Parathyroid adenoma (tissue), 2 donors: ENCODE measurements around the gene ASB2.
A peak's percentile ranks its signal among the peaks of the same experiment; 100 is the strongest.

Experiments
- H2AFZ ChIP-seq: fragments of 300-600 bp; sonication (generic); one replicate; pipeline ENCODE4 v1.7.0; 2017; ENCODE audit warnings: antibody characterized with exemption, mild to moderate bottlenecking
- H3K27ac ChIP-seq: fragments of 300-600 bp; sonication (generic); one replicate; pipeline ENCODE4 v1.7.0; 2017
- H3K27me3 ChIP-seq: fragments of 300-600 bp; sonication (generic); one replicate; pipeline ENCODE4 v1.7.0; 2017; ENCODE audit warnings: low read length; ENCODE audit not compliant: control insufficient read depth, insufficient read depth
- H3K36me3 ChIP-seq: fragments of 300-600 bp; sonication (generic); one replicate; pipeline ENCODE4 v1.7.0; 2017; ENCODE audit warnings: low read length; ENCODE audit not compliant: control insufficient read depth, insufficient read depth
- H3K4me1 ChIP-seq: fragments of 300-600 bp; sonication (generic); one replicate; pipeline ENCODE4 v1.7.0; 2017; ENCODE audit warnings: control low read depth
- H3K4me2 ChIP-seq: fragments of 300-600 bp; sonication (generic); one replicate; pipeline ENCODE4 v1.7.0; 2017; ENCODE audit warnings: low read length
- H3K4me3 ChIP-seq: fragments of 300-600 bp; sonication (generic); one replicate; pipeline ENCODE4 v1.7.0; 2017; ENCODE audit warnings: low read depth, low read length
- H3K79me2 ChIP-seq: fragments of 300-600 bp; sonication (generic); one replicate; pipeline ENCODE4 v1.7.0; 2017; ENCODE audit warnings: control low read depth
- H3K9ac ChIP-seq: fragments of 300-600 bp; sonication (generic); one replicate; pipeline ENCODE4 v1.7.0; 2017; ENCODE audit warnings: mild to moderate bottlenecking
- H3K9me3 ChIP-seq: fragments of 300-600 bp; sonication (generic); one replicate; pipeline ENCODE4 v1.7.0; 2017; ENCODE audit warnings: low read length; ENCODE audit not compliant: control insufficient read depth
- CTCF ChIP-seq: fragments of 300-600 bp; sonication (generic); IDR thresholded peaks from one replicate; pipeline ENCODE4 v1.7.0; 2017; ENCODE audit warnings: antibody characterized with exemption, mild to moderate bottlenecking
- donor health status: primary hyperparathyroidism.

Gene ASB2

GRCh38 chr14:94001501-94002396, 25.4 kb upstream of the ASB2 start:
- H3K9ac ChIP-seq = no peak overlapping the region
- H3K9me3 ChIP-seq = no peaks in the 10 kb centered on the region
- no peaks in the 10 kb centered on the region for H3K4me1 ChIP-seq
- no peak overlapping the region for H2AFZ ChIP-seq
- H3K27me3 ChIP-seq = peaks cover under 1% of the 10 kb centered on the region
- peak; percentile 98 for TF ChIP-seq CTCF
- H3K27ac ChIP-seq = no peak overlapping the region
- no peaks in the 10 kb centered on the region for H3K79me2 ChIP-seq
- no peaks in the 10 kb centered on the region for H3K36me3 ChIP-seq
- H3K4me3 ChIP-seq = no peak overlapping the region
- H3K4me2 ChIP-seq = no peak overlapping the region

- Histone ChIP-seq H3K79me2 (no peaks in the 10 kb centered on the region), H3K4me1 (no peaks in the 10 kb centered on the region), H3K9me3 (no peaks in the 10 kb centered on the region), H3K27me3 (peaks cover 3% of the 10 kb centered on the region), H3K36me3 (no peaks in the 10 kb centered on the region), H3K27ac (no peak overlapping the region), H3K4me2 (no peak overlapping the region), H3K9ac (no peak overlapping the region), H3K4me3 (no peak overlapping the region), H2AFZ (no peak overlapping the region)
- TF ChIP-seq CTCF = no peak
Observed at GRCh38 chr14:94001016-94001415, 24.6 kb upstream of the ASB2 start.

- Histone ChIP-seq H2AFZ (no peak overlapping the region), H3K79me2 (no peaks in the 10 kb centered on the region), H3K27me3 (peaks cover 3% of the 10 kb centered on the region), H3K4me2 (no peak overlapping the region), H3K9ac (no peak overlapping the region), H3K27ac (no peak overlapping the region), H3K4me1 (no peaks in the 10 kb centered on the region), H3K9me3 (no peaks in the 10 kb centered on the region), H3K4me3 (no peak overlapping the region), H3K36me3 (no peaks in the 10 kb centered on the region)
- no peak for TF ChIP-seq CTCF
Observed at GRCh38 chr14:94000267-94000666, 23.9 kb upstream of the ASB2 start.

GRCh38 chr14:93999573-93999972, 23.2 kb upstream of the ASB2 start:
- H3K4me1 ChIP-seq = no peaks in the 10 kb centered on the region
- H3K36me3 ChIP-seq = no peaks in the 10 kb centered on the region
- TF ChIP-seq CTCF = no peak
- H3K9me3 ChIP-seq = no peaks in the 10 kb centered on the region
- H3K9ac ChIP-seq = no peak overlapping the region
- no peak overlapping the region for H3K27ac ChIP-seq
- peaks cover 3% of the 10 kb centered on the region for H3K27me3 ChIP-seq
- no peak overlapping the region for H3K4me3 ChIP-seq
- no peak overlapping the region for H3K4me2 ChIP-seq
- no peak overlapping the region for H2AFZ ChIP-seq
- no peaks in the 10 kb centered on the region for H3K79me2 ChIP-seq
